HG03045 (cell line): ENCODE data around the gene PPOX.

ENCODE experiments used
- ATAC-seq: cut with Tn5 transposase; IDR thresholded peaks from one replicate; pipeline ENCODE4 v1.9.1; 2021; ENCODE audit warnings: mild to moderate bottlenecking, moderate library complexity; ENCODE audit not compliant: unreplicated experiment

The PPOX gene

DNA sequence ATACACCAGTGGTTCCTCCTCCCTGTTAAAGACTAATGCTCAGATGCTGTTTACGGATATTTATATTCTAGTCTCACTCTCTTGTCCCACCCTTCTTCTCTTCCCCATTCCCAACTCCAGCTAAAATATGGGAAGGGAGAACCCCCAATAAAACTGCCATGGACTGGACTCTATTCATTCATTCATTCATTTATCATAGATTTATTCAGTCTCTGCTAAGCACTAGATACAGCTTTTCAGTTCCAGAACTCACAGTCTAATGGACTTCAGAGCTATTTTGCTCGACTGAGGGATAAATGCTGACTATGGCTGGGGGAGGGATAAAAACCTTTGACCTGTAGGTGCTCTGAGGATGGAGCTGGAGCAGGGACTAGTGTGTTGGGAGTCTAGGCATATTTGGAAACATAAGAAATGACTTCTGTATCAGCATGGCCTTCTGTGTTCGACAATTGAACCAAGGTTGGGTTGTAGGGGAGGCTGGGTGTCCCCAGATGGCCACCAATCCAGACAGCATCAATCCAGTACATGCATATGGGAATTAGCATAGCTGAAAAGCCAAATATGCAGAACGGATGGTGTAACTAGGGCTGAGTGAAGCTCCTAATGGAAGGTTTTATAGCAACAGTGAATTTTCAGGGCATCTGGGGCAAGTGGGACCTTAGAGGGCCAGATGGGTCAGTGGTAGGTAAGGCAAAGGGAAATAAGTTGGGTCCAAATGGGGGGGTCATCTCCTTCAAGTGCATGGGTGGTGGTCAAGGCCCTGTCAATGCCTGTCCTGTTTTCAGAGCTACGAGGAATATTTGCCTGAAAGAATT lies 53.1 kb downstream of the PPOX start:
- ATAC-seq = no peak

GRCh38 chr1:161220002-161220401 lies 53.8 kb downstream of the PPOX start:
- no peak for ATAC-seq
